Parathyroid adenoma (tissue), 2 donors: ENCODE data around the gene CSF2.

Experiments
- H2AFZ ChIP-seq: fragments of 300-600 bp; sonication (generic); one replicate; pipeline ENCODE4 v1.7.0; 2017; ENCODE audit warnings: antibody characterized with exemption, mild to moderate bottlenecking
- H3K27ac ChIP-seq: fragments of 300-600 bp; sonication (generic); one replicate; pipeline ENCODE4 v1.7.0; 2017
- H3K27me3 ChIP-seq: fragments of 300-600 bp; sonication (generic); one replicate; pipeline ENCODE4 v1.7.0; 2017; ENCODE audit warnings: low read length; ENCODE audit not compliant: control insufficient read depth, insufficient read depth
- H3K36me3 ChIP-seq: fragments of 300-600 bp; sonication (generic); one replicate; pipeline ENCODE4 v1.7.0; 2017; ENCODE audit warnings: low read length; ENCODE audit not compliant: control insufficient read depth, insufficient read depth
- H3K4me1 ChIP-seq: fragments of 300-600 bp; sonication (generic); one replicate; pipeline ENCODE4 v1.7.0; 2017; ENCODE audit warnings: control low read depth
- H3K4me2 ChIP-seq: fragments of 300-600 bp; sonication (generic); one replicate; pipeline ENCODE4 v1.7.0; 2017; ENCODE audit warnings: low read length
- H3K4me3 ChIP-seq: fragments of 300-600 bp; sonication (generic); one replicate; pipeline ENCODE4 v1.7.0; 2017; ENCODE audit warnings: low read depth, low read length
- H3K79me2 ChIP-seq: fragments of 300-600 bp; sonication (generic); one replicate; pipeline ENCODE4 v1.7.0; 2017; ENCODE audit warnings: control low read depth
- H3K9ac ChIP-seq: fragments of 300-600 bp; sonication (generic); one replicate; pipeline ENCODE4 v1.7.0; 2017; ENCODE audit warnings: mild to moderate bottlenecking
- H3K9me3 ChIP-seq: fragments of 300-600 bp; sonication (generic); one replicate; pipeline ENCODE4 v1.7.0; 2017; ENCODE audit warnings: low read length; ENCODE audit not compliant: control insufficient read depth
- CTCF ChIP-seq: fragments of 300-600 bp; sonication (generic); IDR thresholded peaks from one replicate; pipeline ENCODE4 v1.7.0; 2017; ENCODE audit warnings: antibody characterized with exemption, mild to moderate bottlenecking
- donor health status: primary hyperparathyroidism.

Gene CSF2

GRCh38 chr5:132070460-132071337, 2.9 kb upstream of the CSF2 start:
- Histone ChIP-seq H3K4me3 (no peak overlapping the region), H3K9me3 (no peaks in the 10 kb centered on the region), H3K27me3 (no peaks in the 10 kb centered on the region), H3K4me2 (no peak overlapping the region), H3K36me3 (no peaks in the 10 kb centered on the region), H3K79me2 (no peaks in the 10 kb centered on the region), H3K4me1 (no peaks in the 10 kb centered on the region), H3K9ac (no peak overlapping the region), H2AFZ (no peak overlapping the region), H3K27ac (no peak overlapping the region)
- no peak for TF ChIP-seq CTCF

- no peak for TF ChIP-seq CTCF
- Histone ChIP-seq H3K4me2 (no peak overlapping the region), H3K36me3 (no peaks in the 10 kb centered on the region), H3K79me2 (no peaks in the 10 kb centered on the region), H3K27me3 (no peaks in the 10 kb centered on the region), H3K4me1 (no peaks in the 10 kb centered on the region), H2AFZ (no peak overlapping the region), H3K27ac (no peak overlapping the region), H3K9me3 (no peaks in the 10 kb centered on the region), H3K9ac (no peak overlapping the region), H3K4me3 (no peak overlapping the region)
These were observed 2.3 kb upstream of the CSF2 start for GRCh38 chr5:132071338-132071707.

- Histone ChIP-seq H3K9ac (no peak overlapping the region), H2AFZ (no peak overlapping the region), H3K27ac (no peak overlapping the region), H3K4me3 (no peak overlapping the region), H3K4me2 (no peak overlapping the region), H3K27me3 (no peaks in the 10 kb centered on the region), H3K36me3 (no peaks in the 10 kb centered on the region), H3K79me2 (no peaks in the 10 kb centered on the region), H3K4me1 (no peaks in the 10 kb centered on the region), H3K9me3 (no peaks in the 10 kb centered on the region)
- TF ChIP-seq CTCF: no peak
These were observed 1.5 kb upstream of the CSF2 start for GRCh38 chr5:132072070-132072469.

- no peak for TF ChIP-seq CTCF
- no peaks in the 10 kb centered on the region for H3K79me2 ChIP-seq
- no peak overlapping the region for H3K27ac ChIP-seq
These were observed 1.1 kb upstream of the CSF2 start for GRCh38 chr5:132072528-132072927.

More at GRCh38 chr5:132072528-132072927, 1.1 kb upstream of the CSF2 start:
- Histone ChIP-seq H3K4me2 (no peak overlapping the region), H3K9ac (no peak overlapping the region), H3K4me3 (no peak overlapping the region), H3K4me1 (no peaks in the 10 kb centered on the region), H3K9me3 (no peaks in the 10 kb centered on the region), H3K36me3 (no peaks in the 10 kb centered on the region), H3K27me3 (no peaks in the 10 kb centered on the region), H2AFZ (no peak overlapping the region)
